Kidney glomerular epithelial cell (primary cell): ENCODE data around the gene TNFRSF14.

Experiments
- DNase-seq: peaks from one replicate; lab custom pipeline; 2025; lab: John Stamatoyannopoulos, UW

Gene TNFRSF14

GRCh38 chr1:2602866-2603520 lies 46.8 kb downstream of the TNFRSF14 start:
- DNase-seq = no peak

- DNase-seq = no peak
These were observed 47.5 kb downstream of the TNFRSF14 start for GRCh38 chr1:2603521-2604155.

- DNase-seq = no peak
These were observed 48.1 kb downstream of the TNFRSF14 start for GRCh38 chr1:2604156-2604843.

GRCh38 chr1:2604844-2605508 lies 48.8 kb downstream of the TNFRSF14 start:
- DNase-seq = no peak

GRCh38 chr1:2605509-2606395 lies 49.6 kb downstream of the TNFRSF14 start:
- DNase-seq = no peak

GRCh38 chr1:2606396-2606880 lies 50.3 kb downstream of the TNFRSF14 start:
- no peak for DNase-seq

GRCh38 chr1:2606881-2607621 lies 50.9 kb downstream of the TNFRSF14 start:
- no peak for DNase-seq

- DNase-seq = no peak
These were observed 51.5 kb downstream of the TNFRSF14 start for GRCh38 chr1:2607641-2608091.

GRCh38 chr1:2609319-2610035 lies 53.3 kb downstream of the TNFRSF14 start:
- no peak for DNase-seq

GRCh38 chr1:2610036-2610959 lies 54.1 kb downstream of the TNFRSF14 start:
- no peak for DNase-seq

GRCh38 chr1:2611031-2611501 lies 54.9 kb downstream of the TNFRSF14 start:
- no peak for DNase-seq

GRCh38 chr1:2611621-2612437 lies 55.7 kb downstream of the TNFRSF14 start:
- DNase-seq = no peak

GRCh38 chr1:2612591-2613365 lies 56.6 kb downstream of the TNFRSF14 start:
- DNase-seq = no peak
